Measurements from ENCODE around the gene NHS. TPM values are rescaled to one million over a fixed set of nuclear protein-coding genes. Genes with fewer than 3 reads are reported as not detected.

The NHS gene
- total RNA-seq, 6 experiments from 2014 or later = 2.8 to 6.1 (median 4.9) TPM

DNA sequence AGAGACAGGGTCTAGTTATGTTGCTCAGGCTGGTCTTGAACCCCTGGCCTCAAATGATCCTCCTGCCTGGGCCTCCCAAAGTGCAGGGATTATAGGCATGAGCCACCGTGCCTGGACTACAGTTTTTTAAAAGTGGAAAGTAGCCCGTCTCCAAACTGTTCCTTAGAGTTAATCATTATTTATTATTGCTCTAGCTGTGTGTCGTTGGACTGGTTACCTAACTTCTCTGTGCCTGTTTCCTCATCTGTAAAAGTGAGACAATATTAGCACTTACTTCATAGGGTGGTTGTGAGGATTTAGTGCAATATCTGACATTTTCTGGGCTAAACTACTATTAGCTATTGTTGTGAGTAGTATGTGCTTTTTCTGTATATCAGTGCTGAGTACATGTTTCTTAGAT is 210.0 kb downstream of the NHS start:
- TF ChIP-seq CTCF (IDR thresholded peaks at IDR 0.05) = no peak
- Mint-ChIP-seq H3K4me3 (no peak overlapping the region), H3K27ac (no peak overlapping the region), H3K9me3 (no peaks in the 10 kb centered on the region), H3K36me3 (ENCODE audit: low read depth) (no peaks in the 10 kb centered on the region), H3K27me3 (ENCODE audit: insufficient read depth) (no peaks in the 10 kb centered on the region), H3K4me1 (ENCODE audit: low read depth) (peaks cover 52% of the 10 kb centered on the region)
- no peak for DNase-seq

DNA sequence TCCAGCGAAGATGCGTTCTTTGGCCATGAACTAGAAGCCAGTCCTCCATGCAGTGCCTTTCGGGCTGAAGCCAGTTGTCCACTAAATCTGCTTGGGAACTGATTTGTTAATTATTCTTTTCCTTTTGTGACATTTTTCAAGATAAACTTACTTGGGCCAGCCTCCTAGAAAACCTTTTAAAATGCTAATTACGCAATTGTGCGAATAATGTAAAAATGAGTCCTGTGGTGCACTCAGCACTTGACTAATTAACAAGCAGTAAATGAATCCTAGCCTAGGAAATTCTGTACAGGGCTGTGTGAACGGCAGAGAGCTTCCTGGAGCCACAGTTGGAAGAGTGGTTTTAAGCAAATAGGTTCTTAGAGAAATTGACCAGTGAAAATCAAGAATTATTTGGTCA is 212.4 kb downstream of the NHS start:
- no peaks in the 10 kb centered on the region for H3K36me3 Mint-ChIP-seq (ENCODE audit: low read depth)
- peaks cover 50% of the 10 kb centered on the region for H3K4me1 Mint-ChIP-seq (ENCODE audit: low read depth)
- no peak for DNase-seq

DNA sequence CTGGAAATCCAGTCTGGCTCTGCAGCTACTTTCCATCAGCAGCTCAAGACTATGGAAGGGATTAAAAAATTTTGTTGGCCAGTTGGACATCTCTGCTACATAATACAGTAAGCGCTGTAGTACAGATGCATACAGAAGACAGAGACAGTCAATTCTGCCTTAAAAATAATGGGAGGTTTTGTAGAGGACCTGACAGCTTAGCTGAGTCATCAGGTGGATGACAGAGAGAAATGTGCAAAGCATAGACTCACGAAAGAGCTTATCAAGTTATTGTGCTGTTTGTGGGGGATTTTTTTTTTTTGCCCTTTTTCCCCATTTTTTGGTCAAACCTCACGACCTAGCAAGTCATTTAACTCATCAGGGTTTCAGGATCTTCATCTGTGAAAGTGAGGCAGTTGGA is 213.3 kb downstream of the NHS start:
- H3K4me3 Mint-ChIP-seq = no peak overlapping the region

More for the DNA sequence above, 212.4 kb downstream of the NHS start:
- H3K27me3 Mint-ChIP-seq (ENCODE audit: insufficient read depth) = no peaks in the 10 kb centered on the region
- H3K4me3 Mint-ChIP-seq = no peak overlapping the region
- H3K9me3 Mint-ChIP-seq = no peaks in the 10 kb centered on the region
- no peak for TF ChIP-seq CTCF (IDR thresholded peaks at IDR 0.05)
- H3K27ac Mint-ChIP-seq = no peak overlapping the region

DNA sequence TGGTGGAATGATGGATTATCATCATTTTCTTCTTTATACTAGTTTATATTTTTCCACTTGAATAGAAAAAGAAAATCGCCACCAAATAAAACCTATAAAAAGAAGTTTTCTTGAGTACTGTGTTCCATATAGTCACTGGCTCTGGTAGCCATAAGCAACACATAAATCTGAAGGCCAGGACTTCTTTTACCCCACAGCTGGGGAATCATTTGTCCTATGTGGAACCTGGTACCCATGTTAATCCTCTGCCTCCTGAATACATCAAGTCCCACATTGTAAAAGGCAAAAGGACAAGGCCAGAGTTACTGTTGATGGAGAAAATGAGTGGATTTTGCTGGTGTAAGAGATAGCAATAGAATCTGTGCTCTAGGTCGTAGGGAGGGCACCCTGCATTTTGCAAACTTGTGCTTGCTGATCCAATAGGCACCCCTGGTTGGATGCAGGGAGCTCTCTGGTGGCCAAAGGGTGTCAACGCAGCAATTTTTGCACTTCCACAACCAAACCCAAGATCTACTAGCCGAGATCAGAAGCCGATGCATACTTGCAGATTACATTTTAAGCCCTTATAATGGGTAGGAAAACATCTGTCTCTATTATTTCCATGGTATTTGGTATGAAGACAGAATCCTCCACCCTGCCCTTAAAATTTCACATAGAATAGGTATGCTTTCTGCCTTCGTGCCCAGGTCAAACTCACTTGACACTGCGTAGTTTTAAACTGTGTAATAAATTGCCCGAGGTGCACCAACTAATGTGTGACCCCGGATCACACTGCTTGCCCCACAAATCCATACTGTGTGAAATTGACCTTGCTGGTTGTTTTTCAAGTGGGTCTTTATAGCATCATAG is 216.1 kb downstream of the NHS start:
- Mint-ChIP-seq H3K4me3 (peak overlapping the region; percentile 89), H3K27me3 (ENCODE audit: insufficient read depth) (peaks cover 3% of the 10 kb centered on the region; the same call in 1 of the 2 replicates), H3K36me3 (ENCODE audit: low read depth) (no peaks in the 10 kb centered on the region), H3K4me1 (ENCODE audit: low read depth) (peaks cover 59% of the 10 kb centered on the region), H3K27ac (peak overlapping the region; percentile 85), H3K9me3 (no peaks in the 10 kb centered on the region)
- DNase-seq = peak; percentile 58
- peak; percentile 79 for TF ChIP-seq CTCF (IDR thresholded peaks at IDR 0.05)

More for the DNA sequence above, 213.3 kb downstream of the NHS start:
- peaks cover 3% of the 10 kb centered on the region; the same call in 1 of the 2 replicates for H3K27me3 Mint-ChIP-seq (ENCODE audit: insufficient read depth)
- H3K27ac Mint-ChIP-seq = no peak overlapping the region
- DNase-seq = no peak
- peaks cover 54% of the 10 kb centered on the region for H3K4me1 Mint-ChIP-seq (ENCODE audit: low read depth)
- no peaks in the 10 kb centered on the region for H3K9me3 Mint-ChIP-seq
- no peaks in the 10 kb centered on the region for H3K36me3 Mint-ChIP-seq (ENCODE audit: low read depth)
- TF ChIP-seq CTCF (IDR thresholded peaks at IDR 0.05) = no peak

DNA sequence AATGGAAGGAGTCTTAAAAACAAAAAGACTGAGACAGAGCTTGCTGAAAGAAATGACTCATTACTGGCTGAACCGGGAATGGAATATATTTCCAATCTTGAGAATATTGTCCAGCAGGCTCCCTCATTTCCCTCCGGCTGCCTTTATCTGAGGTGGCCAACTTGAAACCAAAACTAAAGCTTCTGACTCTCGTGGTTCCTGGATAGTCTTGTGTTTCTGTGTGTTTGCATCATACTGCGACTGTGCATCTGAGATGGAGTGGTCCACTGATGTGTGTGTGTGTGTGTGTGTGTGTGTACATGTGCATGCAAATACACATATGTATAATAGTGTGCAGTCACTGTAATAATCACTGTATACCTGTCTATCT is 216.7 kb downstream of the NHS start:
- Mint-ChIP-seq H3K9me3 (no peaks in the 10 kb centered on the region), H3K27me3 (ENCODE audit: insufficient read depth) (peaks cover 3% of the 10 kb centered on the region; the same call in 1 of the 2 replicates), H3K27ac (peak overlapping the region; percentile 85), H3K4me1 (ENCODE audit: low read depth) (peaks cover 65% of the 10 kb centered on the region), H3K36me3 (ENCODE audit: low read depth) (no peaks in the 10 kb centered on the region), H3K4me3 (peak overlapping the region; percentile 89)
- peak; percentile 61 for DNase-seq
- TF ChIP-seq CTCF (IDR thresholded peaks at IDR 0.05) = no peak

All from HFFc6 (cell line).